SU-DHL-6 (cell line): ENCODE data around the gene SOX15.
"Not testable (repeated sequence)": the region's sequence is repeated elsewhere in the genome, so short reads cannot be mapped to it uniquely, and the experiment has no call there.

ENCODE experiments used
- CTCF ChIP-seq: fragments of 200-600 bp; sonication (generic); IDR thresholded peaks from one replicate; pipeline ENCODE4 v1.5.1; 2017; ENCODE audit warnings: antibody characterized with exemption, mild to moderate bottlenecking, low read length, moderate library complexity; ENCODE audit not compliant: insufficient read depth, poor library complexity, severe bottlenecking
- EZH2phosphoT487 ChIP-seq: fragments of 200-600 bp; sonication (generic), shearing (Covaris generic); conservative IDR thresholded peaks from 2 replicates; pipeline ENCODE4 v1.6.1; 2018; ENCODE audit warnings: mild to moderate bottlenecking, antibody characterized with exemption, low read length, moderate library complexity, mixed read lengths

GRCh38 chr17:7625749-7626148 lies 35.9 kb upstream of the SOX15 start:
- not testable (repeated sequence) for TF ChIP-seq CTCF, EZH2phosphoT487
